Measurements from ENCODE around the gene SPECC1.

Gene SPECC1

GRCh38 chr17:20092261-20092867 lies 83.2 kb downstream of the SPECC1 start:
- Histone ChIP-seq H3K27ac (ENCODE audit: low read depth, low read length, poor library complexity, severe bottlenecking) (no peak overlapping the region), H3K79me2 (ENCODE audit: insufficient read depth, low read length) (no peaks in the 10 kb centered on the region), H3K9me2 (ENCODE audit: low read depth, low read length) (no peaks in the 10 kb centered on the region), H3K27me3 (ENCODE audit: insufficient read depth, low read length) (no peaks in the 10 kb centered on the region), H3K4me3 (ENCODE audit: low read depth, low read length, poor library complexity, severe bottlenecking) (no peak overlapping the region), H3K9me3 (ENCODE audit: low read length) (no peaks in the 10 kb centered on the region), H3K4me1 (ENCODE audit: insufficient read depth, low read length, severe bottlenecking) (no peaks in the 10 kb centered on the region), H3K36me3 (ENCODE audit: insufficient read depth, low read length) (no peaks in the 10 kb centered on the region), H3K9ac (ENCODE audit: low read length) (no peak overlapping the region), H2AFZ (ENCODE audit: low read length) (no peak overlapping the region), H3K4me2 (ENCODE audit: low read length) (no peak overlapping the region), H4K20me1 (ENCODE audit: insufficient read depth, low read length) (no peaks in the 10 kb centered on the region), H3F3A (ENCODE audit: insufficient read depth, low read length) (no peaks in the 10 kb centered on the region)
- TF ChIP-seq EZH2 (IDR thresholded peaks at IDR 0.05; ENCODE audit: borderline replicate concordance, low read length), result no peak
- TF ChIP-seq CTCF (IDR thresholded peaks at IDR 0.05; ENCODE audit: low read length), result no peak

GRCh38 chr17:20092973-20093626 lies 83.9 kb downstream of the SPECC1 start:
- H3K4me2 ChIP-seq (ENCODE audit: low read length), result no peak overlapping the region
- no peaks in the 10 kb centered on the region for H3K9me3 ChIP-seq (ENCODE audit: low read length)
- no peak overlapping the region for H2AFZ ChIP-seq (ENCODE audit: low read length)
- no peaks in the 10 kb centered on the region for H3K79me2 ChIP-seq (ENCODE audit: insufficient read depth, low read length)
- H3F3A ChIP-seq (ENCODE audit: insufficient read depth, low read length), result no peaks in the 10 kb centered on the region
- H3K4me3 ChIP-seq (ENCODE audit: low read depth, low read length, poor library complexity, severe bottlenecking), result no peak overlapping the region
- TF ChIP-seq EZH2 (IDR thresholded peaks at IDR 0.05; ENCODE audit: borderline replicate concordance, low read length) (no peak), CTCF (IDR thresholded peaks at IDR 0.05; ENCODE audit: low read length) (no peak)
- H3K36me3 ChIP-seq (ENCODE audit: insufficient read depth, low read length), result no peaks in the 10 kb centered on the region
- H3K27me3 ChIP-seq (ENCODE audit: insufficient read depth, low read length), result no peaks in the 10 kb centered on the region
- no peak overlapping the region for H3K9ac ChIP-seq (ENCODE audit: low read length)
- no peaks in the 10 kb centered on the region for H3K4me1 ChIP-seq (ENCODE audit: insufficient read depth, low read length, severe bottlenecking)
- H4K20me1 ChIP-seq (ENCODE audit: insufficient read depth, low read length), result no peaks in the 10 kb centered on the region
- no peaks in the 10 kb centered on the region for H3K9me2 ChIP-seq (ENCODE audit: low read depth, low read length)
- H3K27ac ChIP-seq (ENCODE audit: low read depth, low read length, poor library complexity, severe bottlenecking), result no peak overlapping the region

GRCh38 chr17:20094777-20095176 lies 85.6 kb downstream of the SPECC1 start:
- H3K36me3 ChIP-seq (ENCODE audit: insufficient read depth, low read length), result no peaks in the 10 kb centered on the region
- H2AFZ ChIP-seq (ENCODE audit: low read length), result no peak overlapping the region
- TF ChIP-seq CTCF (IDR thresholded peaks at IDR 0.05; ENCODE audit: low read length) (no peak), EZH2 (IDR thresholded peaks at IDR 0.05; ENCODE audit: borderline replicate concordance, low read length) (no peak)
- no peaks in the 10 kb centered on the region for H3F3A ChIP-seq (ENCODE audit: insufficient read depth, low read length)
- H3K9ac ChIP-seq (ENCODE audit: low read length), result no peak overlapping the region
- no peaks in the 10 kb centered on the region for H3K79me2 ChIP-seq (ENCODE audit: insufficient read depth, low read length)
- H3K9me2 ChIP-seq (ENCODE audit: low read depth, low read length), result no peaks in the 10 kb centered on the region
- H3K4me2 ChIP-seq (ENCODE audit: low read length), result no peak overlapping the region
- H3K27me3 ChIP-seq (ENCODE audit: insufficient read depth, low read length), result no peaks in the 10 kb centered on the region; the same call in 1 of the 2 replicates
- no peaks in the 10 kb centered on the region for H3K4me1 ChIP-seq (ENCODE audit: insufficient read depth, low read length, severe bottlenecking)
- no peak overlapping the region for H3K4me3 ChIP-seq (ENCODE audit: low read depth, low read length, poor library complexity, severe bottlenecking)
- H3K27ac ChIP-seq (ENCODE audit: low read depth, low read length, poor library complexity, severe bottlenecking), result no peak overlapping the region
- no peaks in the 10 kb centered on the region for H4K20me1 ChIP-seq (ENCODE audit: insufficient read depth, low read length)
- no peaks in the 10 kb centered on the region for H3K9me3 ChIP-seq (ENCODE audit: low read length)

Measured in OCI-LY1 (cell line).